SK-N-SH (cell line): ENCODE results near the gene SIAH1. TPM values are rescaled to one million over a fixed set of nuclear protein-coding genes. Genes with fewer than 3 reads are reported as not detected.

Experiments used
- CTCF ChIA-PET: fragments of 300-600, 350-600 bp; formaldehyde crosslinking; extraction: SDS; loops from one replicate; lab custom pipeline; 2021; lab: Yijun Ruan, JAX
- POLR2A ChIA-PET: fragments of 350-600 bp; sonication (Branson Sonifier 250); formaldehyde crosslinking; extraction: SDS; loops from one replicate; lab custom pipeline; 2020; ENCODE audit warnings: antibody characterized with exemption, inconsistent platforms; lab: Yijun Ruan, JAX
- DNase-seq: peaks from one replicate; pipeline ENCODE4 v3.0.0; 2012
- H2AFZ ChIP-seq: fragments of 200-600 bp; sonication (generic); 2 replicates; pipeline ENCODE4 v1.8.1; 2016; ENCODE audit warnings: antibody characterized with exemption, mild to moderate bottlenecking, low read depth
- H3F3A ChIP-seq: fragments of 200-600 bp; sonication (generic); replicated peaks from 2 replicates; pipeline ENCODE3; 2016; ENCODE audit warnings: antibody characterized with exemption, mild to moderate bottlenecking; ENCODE audit not compliant: insufficient read depth
- H3K27ac ChIP-seq, 2 experiments: fragments of 200-500 bp in 1 of 2; fragments of 200-600 bp in 1 of 2; sonication (Bioruptor generic) in 1 of 2; sonication (generic), shearing (Covaris generic) in 1 of 2; 2 replicates each; pipeline versions ENCODE4 v1.5.1 to v1.6.1; 2014 to 2016; ENCODE audit warnings: low read depth in 2 of 2, inconsistent platforms in 1 of 2, low read length in 1 of 2, mild to moderate bottlenecking in 1 of 2, mixed read lengths in 1 of 2
- H3K27me3 ChIP-seq: fragments of 200-600 bp; sonication (generic), shearing (Covaris generic); 2 replicates; pipeline ENCODE4 v1.6.1; 2016; ENCODE audit warnings: mixed run types; ENCODE audit not compliant: insufficient read depth
- H3K36me3 ChIP-seq, 2 experiments: fragments of 200-500 bp in 1 of 2; fragments of 200-600 bp in 1 of 2; sonication (Bioruptor generic) in 1 of 2; sonication (generic) in 1 of 2; replicated peaks in 1 of 2; 2 replicates each; pipeline versions ENCODE3 to v1.5.1; 2014 to 2016; ENCODE audit warnings: low read length in 1 of 2, mild to moderate bottlenecking in 1 of 2; ENCODE audit not compliant: insufficient read depth in 2 of 2, control insufficient read depth in 1 of 2
- H3K4me1 ChIP-seq, 2 experiments: fragments of 200-500 bp in 1 of 2; fragments of 200-600 bp in 1 of 2; sonication (Bioruptor generic) in 1 of 2; sonication (generic), shearing (Covaris generic) in 1 of 2; 2 replicates each; pipeline versions ENCODE4 v1.5.1 to v1.6.1; 2014 to 2016; ENCODE audit warnings: low read depth in 1 of 2, low read length in 1 of 2, mixed run types in 1 of 2; ENCODE audit not compliant: insufficient read depth in 2 of 2, control insufficient read depth in 1 of 2
- H3K4me2 ChIP-seq: fragments of 200-600 bp; sonication (generic), shearing (Covaris generic); 2 replicates; pipeline ENCODE4 v1.6.1; 2017; ENCODE audit warnings: mixed run types
- H3K4me3 ChIP-seq, 2 experiments: fragments of 200-500 bp in 1 of 2; fragments of 200-600 bp in 1 of 2; sonication (Bioruptor generic) in 1 of 2; sonication (generic), shearing (Covaris generic) in 1 of 2; 2 replicates each; pipeline versions ENCODE4 v1.5.1 to v1.8.1; 2014 to 2016; ENCODE audit warnings: low read depth in 2 of 2, inconsistent platforms in 1 of 2, low read length in 1 of 2, mild to moderate bottlenecking in 1 of 2, mixed read lengths in 1 of 2, moderate library complexity in 1 of 2
- H3K79me2 ChIP-seq: fragments of 200-600 bp; sonication (generic); 2 replicates; pipeline ENCODE4 v1.8.1; 2017; ENCODE audit warnings: mild to moderate bottlenecking; ENCODE audit not compliant: insufficient read depth
- H3K9ac ChIP-seq: fragments of 200-600 bp; sonication (generic); 2 replicates; pipeline ENCODE4 v1.6.1; 2017; ENCODE audit warnings: mixed run types
- H3K9me2 ChIP-seq: fragments of 200-600 bp; sonication (generic); 2 replicates; pipeline ENCODE4 v1.6.1; 2017; ENCODE audit warnings: mixed run types
- H3K9me3 ChIP-seq: fragments of 200-600 bp; sonication (generic); 2 replicates; pipeline ENCODE4 v1.6.1; 2017; ENCODE audit warnings: mixed run types, mild to moderate bottlenecking, moderate library complexity
- H4K20me1 ChIP-seq: fragments of 200-600 bp; sonication (generic); 2 replicates; pipeline ENCODE4 v1.6.1; 2017; ENCODE audit warnings: mild to moderate bottlenecking, mixed run types; ENCODE audit not compliant: insufficient read depth
- CHD2 ChIP-seq: fragments of 150-350 bp; IDR thresholded peaks from 2 replicates; pipeline ENCODE4 v1.6.1; 2018; ENCODE audit warnings: low read length; ENCODE audit not compliant: partially characterized antibody
- EP300 ChIP-seq, 2 experiments: IDR thresholded peaks; 2 replicates each; pipeline versions ENCODE4 v1.4.0 to v1.6.1; 2012; ENCODE audit warnings: borderline replicate concordance in 1 of 2, low read depth in 1 of 2, low read length in 1 of 2
- EZH2phosphoT487 ChIP-seq: fragments of 200-600 bp; sonication (generic); IDR thresholded peaks from 2 replicates; pipeline ENCODE4 v1.6.1; 2017; ENCODE audit warnings: low read depth, mixed run types, mild to moderate bottlenecking, antibody characterized with exemption, moderate library complexity, borderline replicate concordance
- FOSL2 ChIP-seq: IDR thresholded peaks from 2 replicates; pipeline ENCODE4 v1.4.0; 2012; ENCODE audit warnings: low read depth, mild to moderate bottlenecking, moderate library complexity, borderline replicate concordance
- FOXJ3 ChIP-seq: sonication (generic); formaldehyde crosslinking; IDR thresholded peaks from 2 replicates; pipeline ENCODE4 v1.5.1; 2020; ENCODE audit warnings: mild to moderate bottlenecking, missing genetic modification reagents
- GATA2 ChIP-seq: sonication (generic); formaldehyde crosslinking; IDR thresholded peaks from 2 replicates; pipeline ENCODE4 v1.5.0; 2020; ENCODE audit warnings: mild to moderate bottlenecking, missing genetic modification reagents
- NRF1 ChIP-seq: IDR thresholded peaks from 2 replicates; pipeline ENCODE4 v1.6.1; 2012; ENCODE audit warnings: low read depth, mild to moderate bottlenecking, low read length
- POLR2AphosphoS5 ChIP-seq: IDR thresholded peaks from 2 replicates; pipeline ENCODE4 v1.6.1; 2012; ENCODE audit warnings: low read depth, low read length
- RXRA ChIP-seq: IDR thresholded peaks from 2 replicates; pipeline ENCODE4 v1.4.0; 2012; ENCODE audit warnings: low read depth, mild to moderate bottlenecking, borderline replicate concordance
- SIN3A ChIP-seq: IDR thresholded peaks from 2 replicates; pipeline ENCODE4 v1.6.1; 2012; ENCODE audit warnings: low read depth, mild to moderate bottlenecking, low read length, moderate library complexity, borderline replicate concordance
- TAF1 ChIP-seq: IDR thresholded peaks from 2 replicates; pipeline ENCODE4 v1.6.1; 2012; ENCODE audit warnings: low read depth, mild to moderate bottlenecking, low read length, moderate library complexity, borderline replicate concordance
- TCF12 ChIP-seq: IDR thresholded peaks from 2 replicates; pipeline ENCODE4 v1.4.0; 2012
- YY1 ChIP-seq: IDR thresholded peaks from 2 replicates; pipeline ENCODE4 v1.4.0; 2012; ENCODE audit warnings: low read depth, mild to moderate bottlenecking
- WGBS: methylation state at CpG from one replicate; pipeline ENCODE4 v1.1.6; 2017; ENCODE audit warnings: low lambda C conversion rate; 5-methylcytosine and 5-hydroxymethylcytosine counted together
- polyA plus RNA-seq, 3 experiments: library from polyadenylated mRNA; depleted of rRNA; stranded (reverse); fragments of >200 nt; gene quantifications; 2 replicates each; pipeline ENCODE4 v1.2.3, GENCODE V29; 2012
- TF ChIP-seq, protein P1 (sequence below): IDR thresholded peaks from 2 replicates; pipeline ENCODE4 v1.4.0; 2012; ENCODE audit warnings: low read depth, borderline replicate concordance
- TF ChIP-seq, protein P2 (sequence below): fragments of 150-350 bp; IDR thresholded peaks from 2 replicates; pipeline ENCODE4 v1.6.1; 2017; ENCODE audit warnings: antibody characterized with exemption, low read length, low read depth, borderline replicate concordance
- TF ChIP-seq, protein P3 (sequence below): IDR thresholded peaks from 2 replicates; pipeline ENCODE4 v1.4.0; 2012; ENCODE audit warnings: low read depth
- TF ChIP-seq, protein P4 (sequence below): IDR thresholded peaks from 2 replicates; pipeline ENCODE4 v1.4.0; 2012; ENCODE audit warnings: low read depth, borderline replicate concordance
- TF ChIP-seq, protein P5 (sequence below): IDR thresholded peaks from 2 replicates; pipeline ENCODE4 v1.6.1; 2012; ENCODE audit warnings: mild to moderate bottlenecking, low read depth, low read length, moderate library complexity

The SIAH1 gene
- polyA plus RNA-seq, 1 of the 3 experiments (the other 2 are of a cell fraction): 15.4 TPM

GRCh38 chr16:48329138-48329537 is 56.1 kb downstream of the SIAH1 start:
- CTCF ChIA-PET: interaction anchor here (1.1 kb wide), 1 partner anchor 301 kb away, joined by 3 read pairs; no protein-coding TSS in a partner anchor
- 97% methylated on average over 4 of the region's 4 CpGs for WGBS

DNA sequence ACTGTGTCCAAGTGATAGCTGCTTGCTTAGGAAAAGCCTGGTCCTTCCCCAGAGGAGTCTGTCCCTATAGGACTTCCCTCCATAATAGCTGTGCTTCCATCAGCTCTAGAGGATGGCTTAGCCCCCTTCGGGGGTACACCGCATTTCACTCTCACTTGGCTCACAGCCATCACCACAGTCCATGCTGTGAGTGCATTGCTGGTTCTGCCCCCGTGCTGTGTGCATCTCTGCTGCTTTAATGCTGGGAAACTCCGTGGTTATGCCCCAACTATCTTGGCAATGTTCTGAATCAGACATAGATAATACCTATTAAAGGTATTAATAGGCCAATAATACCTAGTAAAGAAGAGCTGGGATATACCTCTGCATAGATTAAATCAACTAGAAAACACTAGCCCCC is 58.3 kb downstream of the SIAH1 start:
- Histone ChIP-seq H3K27me3 (no peaks in the 10 kb centered on the region), H2AFZ (no peak overlapping the region), H3K4me2 (no peak overlapping the region), H3K9me2 (no peaks in the 10 kb centered on the region), H3K9ac (no peak overlapping the region), H3K79me2 (no peaks in the 10 kb centered on the region), H3K27ac (no peak overlapping the region), H4K20me1 (no peaks in the 10 kb centered on the region), H3K9me3 (no peaks in the 10 kb centered on the region), H3K36me3 (peaks cover 7 to 19% of the 10 kb centered on the region in 2 experiments), H3K4me3 (no peak overlapping the region), H3K4me1 (no peaks in the 10 kb centered on the region), H3F3A (no peaks in the 10 kb centered on the region)
- POLR2A ChIA-PET: no interaction called here
- WGBS: 81% methylated on average over 4 of the region's 4 CpGs
- CTCF ChIA-PET: interaction anchor here (0.9 to 1.2 kb wide), 2 partner anchors 16 to 296 kb away, joined by 3 to 4 read pairs; no protein-coding TSS in a partner anchor
- no peak for DNase-seq
- TF ChIP-seq NRF1 (no peak), YY1 (no peak), SIN3A (no peak), TCF12 (no peak), EP300 (IDR thresholded peaks at IDR 0.05; ENCODE audit: borderline replicate concordance in 1 of 2, low read depth in 1 of 2, low read length in 1 of 2) (no peak)
- TF ChIP-seq, protein P1, sequence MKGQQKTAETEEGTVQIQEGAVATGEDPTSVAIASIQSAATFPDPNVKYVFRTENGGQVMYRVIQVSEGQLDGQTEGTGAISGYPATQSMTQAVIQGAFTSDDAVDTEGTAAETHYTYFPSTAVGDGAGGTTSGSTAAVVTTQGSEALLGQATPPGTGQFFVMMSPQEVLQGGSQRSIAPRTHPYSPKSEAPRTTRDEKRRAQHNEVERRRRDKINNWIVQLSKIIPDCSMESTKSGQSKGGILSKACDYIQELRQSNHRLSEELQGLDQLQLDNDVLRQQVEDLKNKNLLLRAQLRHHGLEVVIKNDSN: no peak
- TF ChIP-seq, protein P2, sequence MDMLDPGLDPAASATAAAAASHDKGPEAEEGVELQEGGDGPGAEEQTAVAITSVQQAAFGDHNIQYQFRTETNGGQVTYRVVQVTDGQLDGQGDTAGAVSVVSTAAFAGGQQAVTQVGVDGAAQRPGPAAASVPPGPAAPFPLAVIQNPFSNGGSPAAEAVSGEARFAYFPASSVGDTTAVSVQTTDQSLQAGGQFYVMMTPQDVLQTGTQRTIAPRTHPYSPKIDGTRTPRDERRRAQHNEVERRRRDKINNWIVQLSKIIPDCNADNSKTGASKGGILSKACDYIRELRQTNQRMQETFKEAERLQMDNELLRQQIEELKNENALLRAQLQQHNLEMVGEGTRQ: no peak
- TF ChIP-seq, protein P3, sequence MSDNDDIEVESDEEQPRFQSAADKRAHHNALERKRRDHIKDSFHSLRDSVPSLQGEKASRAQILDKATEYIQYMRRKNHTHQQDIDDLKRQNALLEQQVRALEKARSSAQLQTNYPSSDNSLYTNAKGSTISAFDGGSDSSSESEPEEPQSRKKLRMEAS: no peak

More at GRCh38 chr16:48329138-48329537, 56.1 kb downstream of the SIAH1 start:
- Histone ChIP-seq H3K79me2 (no peaks in the 10 kb centered on the region), H4K20me1 (no peaks in the 10 kb centered on the region), H3K4me2 (no peak overlapping the region), H3K9ac (no peak overlapping the region), H3K4me1 (no peaks in the 10 kb centered on the region), H3K9me3 (no peaks in the 10 kb centered on the region), H2AFZ (no peak overlapping the region), H3K36me3 (peaks cover 7 to 14% of the 10 kb centered on the region in 2 experiments), H3K27me3 (no peaks in the 10 kb centered on the region), H3K4me3 (no peak overlapping the region), H3K9me2 (no peaks in the 10 kb centered on the region), H3F3A (no peaks in the 10 kb centered on the region), H3K27ac (no peak overlapping the region)
- TF ChIP-seq FOSL2 (no peak), NRF1 (no peak), SIN3A (no peak), EZH2phosphoT487 (no peak), EP300 (IDR thresholded peaks at IDR 0.05; ENCODE audit: borderline replicate concordance in 1 of 2, low read depth in 1 of 2, low read length in 1 of 2) (no peak), YY1 (no peak), FOXJ3 (CRISPR knock-in tag) (no peak), TAF1 (no peak), CHD2 (no peak), POLR2AphosphoS5 (no peak), GATA2 (CRISPR knock-in tag) (no peak), RXRA (no peak)
- TF ChIP-seq, protein P4, sequence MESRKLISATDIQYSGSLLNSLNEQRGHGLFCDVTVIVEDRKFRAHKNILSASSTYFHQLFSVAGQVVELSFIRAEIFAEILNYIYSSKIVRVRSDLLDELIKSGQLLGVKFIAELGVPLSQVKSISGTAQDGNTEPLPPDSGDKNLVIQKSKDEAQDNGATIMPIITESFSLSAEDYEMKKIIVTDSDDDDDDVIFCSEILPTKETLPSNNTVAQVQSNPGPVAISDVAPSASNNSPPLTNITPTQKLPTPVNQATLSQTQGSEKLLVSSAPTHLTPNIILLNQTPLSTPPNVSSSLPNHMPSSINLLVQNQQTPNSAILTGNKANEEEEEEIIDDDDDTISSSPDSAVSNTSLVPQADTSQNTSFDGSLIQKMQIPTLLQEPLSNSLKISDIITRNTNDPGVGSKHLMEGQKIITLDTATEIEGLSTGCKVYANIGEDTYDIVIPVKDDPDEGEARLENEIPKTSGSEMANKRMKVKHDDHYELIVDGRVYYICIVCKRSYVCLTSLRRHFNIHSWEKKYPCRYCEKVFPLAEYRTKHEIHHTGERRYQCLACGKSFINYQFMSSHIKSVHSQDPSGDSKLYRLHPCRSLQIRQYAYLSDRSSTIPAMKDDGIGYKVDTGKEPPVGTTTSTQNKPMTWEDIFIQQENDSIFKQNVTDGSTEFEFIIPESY: no peak
- TF ChIP-seq, protein P5, sequence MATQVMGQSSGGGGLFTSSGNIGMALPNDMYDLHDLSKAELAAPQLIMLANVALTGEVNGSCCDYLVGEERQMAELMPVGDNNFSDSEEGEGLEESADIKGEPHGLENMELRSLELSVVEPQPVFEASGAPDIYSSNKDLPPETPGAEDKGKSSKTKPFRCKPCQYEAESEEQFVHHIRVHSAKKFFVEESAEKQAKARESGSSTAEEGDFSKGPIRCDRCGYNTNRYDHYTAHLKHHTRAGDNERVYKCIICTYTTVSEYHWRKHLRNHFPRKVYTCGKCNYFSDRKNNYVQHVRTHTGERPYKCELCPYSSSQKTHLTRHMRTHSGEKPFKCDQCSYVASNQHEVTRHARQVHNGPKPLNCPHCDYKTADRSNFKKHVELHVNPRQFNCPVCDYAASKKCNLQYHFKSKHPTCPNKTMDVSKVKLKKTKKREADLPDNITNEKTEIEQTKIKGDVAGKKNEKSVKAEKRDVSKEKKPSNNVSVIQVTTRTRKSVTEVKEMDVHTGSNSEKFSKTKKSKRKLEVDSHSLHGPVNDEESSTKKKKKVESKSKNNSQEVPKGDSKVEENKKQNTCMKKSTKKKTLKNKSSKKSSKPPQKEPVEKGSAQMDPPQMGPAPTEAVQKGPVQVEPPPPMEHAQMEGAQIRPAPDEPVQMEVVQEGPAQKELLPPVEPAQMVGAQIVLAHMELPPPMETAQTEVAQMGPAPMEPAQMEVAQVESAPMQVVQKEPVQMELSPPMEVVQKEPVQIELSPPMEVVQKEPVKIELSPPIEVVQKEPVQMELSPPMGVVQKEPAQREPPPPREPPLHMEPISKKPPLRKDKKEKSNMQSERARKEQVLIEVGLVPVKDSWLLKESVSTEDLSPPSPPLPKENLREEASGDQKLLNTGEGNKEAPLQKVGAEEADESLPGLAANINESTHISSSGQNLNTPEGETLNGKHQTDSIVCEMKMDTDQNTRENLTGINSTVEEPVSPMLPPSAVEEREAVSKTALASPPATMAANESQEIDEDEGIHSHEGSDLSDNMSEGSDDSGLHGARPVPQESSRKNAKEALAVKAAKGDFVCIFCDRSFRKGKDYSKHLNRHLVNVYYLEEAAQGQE: no peak
- POLR2A ChIA-PET: no interaction called here
- DNase-seq: no peak
